Measurements from ENCODE around the gene FAM170B.

FAM170B gene

DNA sequence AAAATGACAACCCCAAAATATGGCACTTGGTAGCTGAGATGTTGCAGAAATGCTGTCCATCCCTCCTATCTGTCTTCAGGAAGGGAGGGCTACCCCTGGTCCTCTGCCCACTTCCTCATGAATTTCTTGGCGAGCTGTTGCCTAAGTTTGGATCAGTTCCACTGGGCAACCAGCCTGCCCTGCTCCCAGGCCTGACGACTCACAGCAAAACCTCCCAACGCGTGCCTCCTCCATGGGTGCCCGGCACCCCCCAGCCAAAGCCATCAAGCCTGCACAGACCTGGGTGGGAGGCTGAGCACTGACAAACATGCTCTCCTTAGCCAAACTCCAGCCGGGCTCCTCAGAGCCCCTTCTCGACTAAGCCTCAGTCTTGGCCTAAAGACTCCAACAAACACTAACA, 27.4 kb downstream of the FAM170B start:
- no peak overlapping the region for H3K4me3 ChIP-seq (ENCODE audit: low read length in 2 of 2)
- no peaks in the 10 kb centered on the region for H3K27me3 ChIP-seq (ENCODE audit: control insufficient read depth in 2 of 2, insufficient read depth in 2 of 2, low read length in 2 of 2)
- H3K36me3 ChIP-seq (ENCODE audit: control insufficient read depth in 2 of 2, insufficient read depth in 2 of 2, low read length in 2 of 2), result no peaks in the 10 kb centered on the region
- H3K4me1 ChIP-seq (ENCODE audit: control insufficient read depth in 2 of 2, insufficient read depth in 2 of 2, low read length in 2 of 2), result no peaks in the 10 kb centered on the region
- no peak overlapping the region for H3K27ac ChIP-seq (ENCODE audit: low read depth in 2 of 2, low read length in 2 of 2)
- no peak overlapping the region for H3K9ac ChIP-seq (ENCODE audit: low read depth in 1 of 2, low read length in 2 of 2)
- H3K9me3 ChIP-seq (ENCODE audit: control insufficient read depth in 2 of 2, low read length in 2 of 2), result no peaks in the 10 kb centered on the region

DNA sequence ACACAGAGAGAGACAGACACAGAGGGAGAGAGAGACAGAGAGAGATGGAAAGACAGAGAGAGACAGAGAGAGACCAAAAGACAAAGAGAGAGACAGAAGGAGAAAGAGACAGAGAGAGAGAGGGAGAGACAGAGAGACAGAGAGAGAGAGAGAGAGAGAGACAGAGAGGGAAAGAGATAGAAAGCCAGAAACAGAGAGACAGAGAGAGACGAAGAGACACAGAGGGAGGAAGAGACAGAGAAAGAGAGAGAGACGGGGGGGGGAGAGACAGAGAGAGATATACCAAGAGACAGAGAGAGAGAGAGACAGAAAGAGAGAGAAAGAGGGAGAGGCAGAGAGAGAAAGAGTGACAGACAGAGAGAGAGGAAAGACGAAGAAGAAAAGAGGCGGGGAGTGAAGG, 28.7 kb downstream of the FAM170B start:
- Histone ChIP-seq H3K36me3 (ENCODE audit: control insufficient read depth in 2 of 2, insufficient read depth in 2 of 2, low read length in 2 of 2) (no peaks in the 10 kb centered on the region), H3K27me3 (ENCODE audit: control insufficient read depth in 2 of 2, insufficient read depth in 2 of 2, low read length in 2 of 2) (no peaks in the 10 kb centered on the region), H3K27ac (ENCODE audit: low read depth in 2 of 2, low read length in 2 of 2) (no peak overlapping the region), H3K4me1 (ENCODE audit: control insufficient read depth in 2 of 2, insufficient read depth in 2 of 2, low read length in 2 of 2) (no peaks in the 10 kb centered on the region), H3K4me3 (ENCODE audit: low read length in 2 of 2) (no peak overlapping the region), H3K9ac (ENCODE audit: low read depth in 1 of 2, low read length in 2 of 2) (no peak overlapping the region), H3K9me3 (ENCODE audit: control insufficient read depth in 2 of 2, low read length in 2 of 2) (no peaks in the 10 kb centered on the region)

DNA sequence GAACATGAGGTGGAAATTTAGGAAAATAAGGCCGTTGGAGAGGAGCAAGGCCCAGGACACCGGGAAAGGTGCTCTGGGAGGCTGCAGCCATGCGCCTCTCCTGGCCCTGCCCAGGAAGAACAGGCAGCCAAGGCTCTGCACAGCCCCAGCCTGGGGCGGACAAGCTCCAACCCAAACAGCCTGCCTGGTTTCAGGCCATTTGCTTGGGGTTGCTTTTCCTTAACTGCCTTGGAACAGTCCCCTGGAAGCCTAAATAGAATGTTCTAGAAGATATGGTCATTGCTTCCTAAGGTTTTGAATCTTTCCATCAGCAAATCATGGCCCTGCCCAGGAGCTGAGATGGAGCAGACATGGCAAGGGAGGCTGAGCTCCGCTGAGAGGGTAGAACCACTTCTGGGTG, 29.5 kb downstream of the FAM170B start:
- H3K4me1 ChIP-seq (ENCODE audit: control insufficient read depth in 2 of 2, insufficient read depth in 2 of 2, low read length in 2 of 2), result no peaks in the 10 kb centered on the region
- no peak overlapping the region for H3K27ac ChIP-seq (ENCODE audit: low read depth in 2 of 2, low read length in 2 of 2)
- no peaks in the 10 kb centered on the region for H3K27me3 ChIP-seq (ENCODE audit: control insufficient read depth in 2 of 2, insufficient read depth in 2 of 2, low read length in 2 of 2)
- H3K4me3 ChIP-seq (ENCODE audit: low read length in 2 of 2), result no peak overlapping the region
- H3K9me3 ChIP-seq (ENCODE audit: control insufficient read depth in 2 of 2, low read length in 2 of 2), result no peaks in the 10 kb centered on the region
- H3K9ac ChIP-seq (ENCODE audit: low read depth in 1 of 2, low read length in 2 of 2), result no peak overlapping the region
- H3K36me3 ChIP-seq (ENCODE audit: control insufficient read depth in 2 of 2, insufficient read depth in 2 of 2, low read length in 2 of 2), result no peaks in the 10 kb centered on the region

DNA sequence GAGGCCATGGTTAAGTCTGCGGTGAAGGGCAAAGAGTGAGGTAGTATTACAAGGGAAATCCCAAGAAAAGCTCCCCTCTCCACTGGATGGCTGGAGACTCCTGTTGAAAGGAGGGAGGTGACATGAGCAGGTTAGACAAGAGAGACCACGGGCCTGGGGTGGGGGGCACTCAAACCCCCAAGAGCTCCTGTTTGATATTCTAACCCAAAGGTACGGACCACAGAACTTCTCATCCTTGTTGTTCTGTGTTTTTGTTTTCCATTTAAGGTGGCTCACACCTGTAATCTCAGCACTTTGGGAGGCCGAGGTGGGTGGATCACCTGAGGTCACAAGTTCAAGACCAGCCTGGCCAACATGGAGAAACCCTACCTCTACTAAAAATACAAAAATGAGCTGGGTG, 30.1 kb downstream of the FAM170B start:
- H3K9me3 ChIP-seq (ENCODE audit: control insufficient read depth in 2 of 2, low read length in 2 of 2), result no peaks in the 10 kb centered on the region
- H3K4me3 ChIP-seq (ENCODE audit: low read length in 2 of 2), result no peak overlapping the region
- H3K4me1 ChIP-seq (ENCODE audit: control insufficient read depth in 2 of 2, insufficient read depth in 2 of 2, low read length in 2 of 2), result no peaks in the 10 kb centered on the region
- H3K36me3 ChIP-seq (ENCODE audit: control insufficient read depth in 2 of 2, insufficient read depth in 2 of 2, low read length in 2 of 2), result no peaks in the 10 kb centered on the region
- no peak overlapping the region for H3K27ac ChIP-seq (ENCODE audit: low read depth in 2 of 2, low read length in 2 of 2)
- H3K9ac ChIP-seq (ENCODE audit: low read depth in 1 of 2, low read length in 2 of 2), result no peak overlapping the region
- no peaks in the 10 kb centered on the region for H3K27me3 ChIP-seq (ENCODE audit: control insufficient read depth in 2 of 2, insufficient read depth in 2 of 2, low read length in 2 of 2)

DNA sequence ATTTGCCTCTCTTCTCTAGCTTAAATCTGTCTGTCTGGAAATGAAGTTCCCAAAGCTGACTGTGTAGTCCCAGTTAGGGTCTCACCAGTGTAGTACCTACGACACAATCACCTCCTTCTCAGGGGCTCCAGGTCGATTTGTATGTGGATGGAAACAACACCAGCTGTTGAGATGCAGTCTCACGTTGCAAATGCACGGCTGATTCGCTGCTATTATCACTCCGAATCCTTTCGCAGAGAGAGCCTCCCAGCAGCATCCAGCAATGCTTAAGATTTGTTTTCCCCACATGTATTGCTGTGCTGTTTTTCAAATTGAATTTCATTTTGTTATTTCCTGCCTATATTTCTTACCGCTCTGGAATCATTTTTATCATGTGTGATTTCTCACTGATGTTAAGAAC, 34.8 kb downstream of the FAM170B start:
- Histone ChIP-seq H3K9ac (ENCODE audit: low read depth in 1 of 2, low read length in 2 of 2) (no peak overlapping the region), H3K9me3 (ENCODE audit: control insufficient read depth in 2 of 2, low read length in 2 of 2) (no peaks in the 10 kb centered on the region), H3K4me1 (ENCODE audit: control insufficient read depth in 2 of 2, insufficient read depth in 2 of 2, low read length in 2 of 2) (no peaks in the 10 kb centered on the region), H3K4me3 (ENCODE audit: low read length in 2 of 2) (no peak overlapping the region), H3K27me3 (ENCODE audit: control insufficient read depth in 2 of 2, insufficient read depth in 2 of 2, low read length in 2 of 2) (no peaks in the 10 kb centered on the region), H3K27ac (ENCODE audit: low read depth in 2 of 2, low read length in 2 of 2) (no peak overlapping the region), H3K36me3 (ENCODE audit: control insufficient read depth in 2 of 2, insufficient read depth in 2 of 2, low read length in 2 of 2) (no peaks in the 10 kb centered on the region)

DNA sequence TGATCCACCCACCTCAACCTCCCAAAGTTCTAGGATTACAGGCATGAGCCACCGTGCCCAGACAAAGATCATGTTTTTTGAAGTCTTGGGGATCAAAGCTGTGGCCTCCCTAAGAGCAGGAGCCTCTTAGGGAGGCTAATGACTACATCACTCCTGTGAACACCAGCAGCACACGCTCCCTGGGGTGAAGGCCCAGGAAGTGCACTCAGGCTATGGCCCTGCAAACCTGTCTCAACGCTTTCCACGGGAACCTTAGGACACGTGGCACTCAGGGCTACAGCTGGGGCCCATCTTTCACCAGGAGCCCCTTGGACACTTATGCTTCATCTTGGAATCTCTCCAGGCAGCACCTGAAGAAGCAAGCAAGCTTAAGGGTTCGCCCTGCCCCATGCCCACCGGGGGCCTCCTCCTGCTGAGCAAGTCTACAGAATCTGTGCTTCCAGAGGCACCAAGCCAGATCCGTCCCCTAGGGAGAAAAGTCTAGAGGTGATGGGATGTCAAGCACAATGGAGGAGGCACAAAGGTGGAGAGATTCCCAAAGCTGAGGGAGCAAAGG, 36.9 kb downstream of the FAM170B start:
- H3K9me3 ChIP-seq (ENCODE audit: control insufficient read depth in 2 of 2, low read length in 2 of 2), result no peaks in the 10 kb centered on the region
- H3K9ac ChIP-seq (ENCODE audit: low read depth in 1 of 2, low read length in 2 of 2), result no peak overlapping the region
- no peak overlapping the region for H3K27ac ChIP-seq (ENCODE audit: low read depth in 2 of 2, low read length in 2 of 2)
- no peaks in the 10 kb centered on the region for H3K27me3 ChIP-seq (ENCODE audit: control insufficient read depth in 2 of 2, insufficient read depth in 2 of 2, low read length in 2 of 2)
- no peaks in the 10 kb centered on the region for H3K36me3 ChIP-seq (ENCODE audit: control insufficient read depth in 2 of 2, insufficient read depth in 2 of 2, low read length in 2 of 2)
- no peak overlapping the region for H3K4me3 ChIP-seq (ENCODE audit: low read length in 2 of 2)
- no peaks in the 10 kb centered on the region for H3K4me1 ChIP-seq (ENCODE audit: control insufficient read depth in 2 of 2, insufficient read depth in 2 of 2, low read length in 2 of 2)

DNA sequence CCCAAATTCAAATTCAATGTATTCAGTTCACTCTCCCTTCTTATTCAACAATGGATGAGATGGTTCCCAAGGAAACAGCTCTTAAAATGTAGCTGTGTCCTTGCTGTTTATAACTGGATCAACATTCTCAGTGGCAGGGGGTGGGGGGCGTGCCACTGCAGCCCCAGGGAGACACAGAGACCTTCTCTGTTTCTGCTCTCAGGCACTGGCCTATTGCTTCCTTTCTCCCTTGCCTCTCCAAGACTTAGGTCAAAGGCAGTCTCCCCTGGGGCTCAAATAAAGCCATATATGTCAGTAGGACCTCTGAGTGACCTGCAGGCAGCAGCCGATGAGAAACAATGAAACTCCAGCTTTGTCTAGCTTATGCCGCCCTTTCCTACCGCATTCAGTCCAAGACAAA, 39.2 kb downstream of the FAM170B start:
- no peaks in the 10 kb centered on the region for H3K36me3 ChIP-seq (ENCODE audit: control insufficient read depth in 2 of 2, insufficient read depth in 2 of 2, low read length in 2 of 2)
- H3K27ac ChIP-seq (ENCODE audit: low read depth in 2 of 2, low read length in 2 of 2), result no peak overlapping the region
- H3K9me3 ChIP-seq (ENCODE audit: control insufficient read depth in 2 of 2, low read length in 2 of 2), result no peaks in the 10 kb centered on the region
- no peaks in the 10 kb centered on the region for H3K27me3 ChIP-seq (ENCODE audit: control insufficient read depth in 2 of 2, insufficient read depth in 2 of 2, low read length in 2 of 2)
- H3K9ac ChIP-seq (ENCODE audit: low read depth in 1 of 2, low read length in 2 of 2), result no peak overlapping the region
- H3K4me3 ChIP-seq (ENCODE audit: low read length in 2 of 2), result no peak overlapping the region
- H3K4me1 ChIP-seq (ENCODE audit: control insufficient read depth in 2 of 2, insufficient read depth in 2 of 2, low read length in 2 of 2), result peaks cover 0 to 2% of the 10 kb centered on the region in 2 donors

DNA sequence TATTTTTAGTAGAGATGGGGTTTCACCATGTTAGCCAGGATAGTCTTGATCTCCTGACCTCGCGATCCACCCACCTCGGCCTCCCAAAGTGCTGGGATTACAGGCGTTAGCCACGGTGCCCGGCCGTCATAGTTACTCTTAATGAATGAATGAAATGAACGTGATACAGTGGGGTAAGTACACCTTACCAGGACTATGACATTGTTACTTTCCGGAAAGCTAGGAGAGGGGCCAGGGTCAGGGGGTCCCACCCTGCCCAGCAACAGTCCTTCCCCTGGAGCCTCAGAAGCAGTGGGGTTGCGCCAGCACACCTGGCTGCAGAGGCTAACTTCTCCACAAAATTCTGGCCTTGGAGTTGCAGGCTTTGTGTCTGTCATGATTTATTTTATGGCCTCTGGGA, 39.9 kb downstream of the FAM170B start:
- H3K27me3 ChIP-seq (ENCODE audit: control insufficient read depth in 2 of 2, insufficient read depth in 2 of 2, low read length in 2 of 2), result no peaks in the 10 kb centered on the region
- no peaks in the 10 kb centered on the region for H3K9me3 ChIP-seq (ENCODE audit: control insufficient read depth in 2 of 2, low read length in 2 of 2)
- H3K9ac ChIP-seq (ENCODE audit: low read depth in 1 of 2, low read length in 2 of 2), result no peak overlapping the region
- H3K4me1 ChIP-seq (ENCODE audit: control insufficient read depth in 2 of 2, insufficient read depth in 2 of 2, low read length in 2 of 2), result peaks cover 0 to 2% of the 10 kb centered on the region in 2 donors
- H3K36me3 ChIP-seq (ENCODE audit: control insufficient read depth in 2 of 2, insufficient read depth in 2 of 2, low read length in 2 of 2), result no peaks in the 10 kb centered on the region
- no peak overlapping the region for H3K27ac ChIP-seq (ENCODE audit: low read depth in 2 of 2, low read length in 2 of 2)
- no peak overlapping the region for H3K4me3 ChIP-seq (ENCODE audit: low read length in 2 of 2)

DNA sequence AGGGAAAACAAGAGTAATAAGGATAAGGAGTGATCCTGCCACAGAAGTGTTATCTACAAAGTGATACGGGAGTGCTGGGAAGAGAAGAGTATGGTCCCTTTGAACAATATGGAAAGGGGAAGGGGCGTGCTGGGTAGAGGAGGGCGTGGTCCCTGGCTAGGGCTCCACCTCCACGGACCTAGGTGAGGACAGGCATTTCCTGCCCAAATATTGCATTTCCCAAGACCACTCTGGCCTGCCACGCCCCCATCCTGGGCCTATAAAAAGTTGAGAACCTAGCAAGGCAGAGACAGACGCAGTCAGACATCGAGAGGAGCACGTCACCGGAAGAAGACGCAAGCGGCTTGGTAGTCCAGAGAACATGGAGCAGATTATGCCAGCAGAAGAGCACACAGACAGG, 41.3 kb downstream of the FAM170B start:
- H3K36me3 ChIP-seq (ENCODE audit: control insufficient read depth in 2 of 2, insufficient read depth in 2 of 2, low read length in 2 of 2), result no peaks in the 10 kb centered on the region
- H3K27me3 ChIP-seq (ENCODE audit: control insufficient read depth in 2 of 2, insufficient read depth in 2 of 2, low read length in 2 of 2), result no peaks in the 10 kb centered on the region
- H3K4me3 ChIP-seq (ENCODE audit: low read length in 2 of 2), result no peak overlapping the region
- no peak overlapping the region for H3K27ac ChIP-seq (ENCODE audit: low read depth in 2 of 2, low read length in 2 of 2)
- peaks cover 0 to 2% of the 10 kb centered on the region in 2 donors for H3K4me1 ChIP-seq (ENCODE audit: control insufficient read depth in 2 of 2, insufficient read depth in 2 of 2, low read length in 2 of 2)
- no peaks in the 10 kb centered on the region for H3K9me3 ChIP-seq (ENCODE audit: control insufficient read depth in 2 of 2, low read length in 2 of 2)
- H3K9ac ChIP-seq (ENCODE audit: low read depth in 1 of 2, low read length in 2 of 2), result no peak overlapping the region

DNA sequence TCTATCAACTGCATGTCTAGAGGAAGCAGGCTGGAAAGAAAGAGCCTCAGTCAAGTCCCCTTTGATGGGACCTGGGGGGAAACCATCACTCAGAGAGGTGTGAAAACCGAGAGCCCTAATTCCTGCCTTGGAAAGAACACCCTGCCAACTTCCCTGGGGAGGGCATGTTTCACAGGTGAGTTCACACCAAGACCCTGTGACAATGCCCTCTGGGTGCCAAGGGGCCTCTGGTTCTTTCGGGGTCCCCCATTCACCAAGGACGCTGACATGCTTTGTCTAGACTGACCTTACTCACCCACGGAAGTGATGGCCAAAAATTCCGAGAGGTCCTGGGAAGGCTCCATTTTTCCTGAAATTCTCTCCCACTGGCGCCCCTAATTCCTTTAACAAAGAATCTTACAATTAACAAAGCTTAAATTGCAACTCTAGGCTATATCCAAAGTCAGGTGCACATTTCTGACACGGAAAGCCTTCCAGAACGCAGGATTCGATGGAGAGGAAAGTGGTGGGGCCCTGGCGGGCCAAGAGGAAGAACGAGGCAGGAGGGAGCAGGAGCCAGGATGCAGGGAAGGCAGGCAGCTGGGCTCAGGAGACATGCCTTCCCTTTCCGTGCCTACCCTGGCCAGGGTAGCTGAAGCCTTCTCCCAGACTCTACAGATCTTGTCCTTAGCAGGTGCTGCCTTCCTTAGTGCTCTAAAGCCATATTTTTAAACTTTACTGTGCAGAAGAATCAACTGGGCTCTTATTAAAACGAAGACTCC, 42.2 kb downstream of the FAM170B start:
- Histone ChIP-seq H3K36me3 (ENCODE audit: control insufficient read depth in 2 of 2, insufficient read depth in 2 of 2, low read length in 2 of 2) (no peaks in the 10 kb centered on the region), H3K4me1 (ENCODE audit: control insufficient read depth in 2 of 2, insufficient read depth in 2 of 2, low read length in 2 of 2) (peaks cover 0 to 2% of the 10 kb centered on the region in 2 donors), H3K27ac (ENCODE audit: low read depth in 2 of 2, low read length in 2 of 2) (no peak overlapping the region), H3K9ac (ENCODE audit: low read depth in 1 of 2, low read length in 2 of 2) (no peak overlapping the region), H3K27me3 (ENCODE audit: control insufficient read depth in 2 of 2, insufficient read depth in 2 of 2, low read length in 2 of 2) (no peaks in the 10 kb centered on the region), H3K4me3 (ENCODE audit: low read length in 2 of 2) (no peak overlapping the region), H3K9me3 (ENCODE audit: control insufficient read depth in 2 of 2, low read length in 2 of 2) (no peaks in the 10 kb centered on the region)

Data from mucosa of rectum (tissue), 2 donors.